Loucy (cell line): ENCODE data around the gene NAA25.

Experiments used
- EZH2phosphoT487 ChIP-seq: fragments of 200-600 bp; IDR thresholded peaks from 2 replicates; pipeline ENCODE4 v1.6.1; 2018; ENCODE audit warnings: antibody characterized with exemption, mild to moderate bottlenecking, moderate library complexity, borderline replicate concordance
- TF ChIP-seq, protein P1 (sequence below): fragments of 200-600 bp; sonication (generic); conservative IDR thresholded peaks from 2 replicates; pipeline ENCODE4 v1.5.1; 2014; ENCODE audit warnings: mild to moderate bottlenecking, antibody characterized with exemption, low read length

GRCh38 chr12:112020947-112021457 is 87.6 kb downstream of the NAA25 start:
- TF ChIP-seq, protein P1, sequence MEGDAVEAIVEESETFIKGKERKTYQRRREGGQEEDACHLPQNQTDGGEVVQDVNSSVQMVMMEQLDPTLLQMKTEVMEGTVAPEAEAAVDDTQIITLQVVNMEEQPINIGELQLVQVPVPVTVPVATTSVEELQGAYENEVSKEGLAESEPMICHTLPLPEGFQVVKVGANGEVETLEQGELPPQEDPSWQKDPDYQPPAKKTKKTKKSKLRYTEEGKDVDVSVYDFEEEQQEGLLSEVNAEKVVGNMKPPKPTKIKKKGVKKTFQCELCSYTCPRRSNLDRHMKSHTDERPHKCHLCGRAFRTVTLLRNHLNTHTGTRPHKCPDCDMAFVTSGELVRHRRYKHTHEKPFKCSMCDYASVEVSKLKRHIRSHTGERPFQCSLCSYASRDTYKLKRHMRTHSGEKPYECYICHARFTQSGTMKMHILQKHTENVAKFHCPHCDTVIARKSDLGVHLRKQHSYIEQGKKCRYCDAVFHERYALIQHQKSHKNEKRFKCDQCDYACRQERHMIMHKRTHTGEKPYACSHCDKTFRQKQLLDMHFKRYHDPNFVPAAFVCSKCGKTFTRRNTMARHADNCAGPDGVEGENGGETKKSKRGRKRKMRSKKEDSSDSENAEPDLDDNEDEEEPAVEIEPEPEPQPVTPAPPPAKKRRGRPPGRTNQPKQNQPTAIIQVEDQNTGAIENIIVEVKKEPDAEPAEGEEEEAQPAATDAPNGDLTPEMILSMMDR: no peak
- no peak for TF ChIP-seq EZH2phosphoT487
